ENCODE results near the gene CAV2. TPM values are rescaled to one million over a fixed set of nuclear protein-coding genes. Genes with fewer than 3 reads are reported as not detected.

CAV2 gene
- total and polyA plus RNA-seq, 2 of the 8 experiments (the other 6 are each of a cell fraction or from before 2014, with no cell fraction given), result 2.8 to 4.7 TPM

GRCh38 chr7:116490351-116490750 lies 9.2 kb upstream of the CAV2 start (continued):
- TF ChIP-seq CHD7 (IDR thresholded peaks at IDR 0.05; ENCODE audit: insufficient replicate concordance, low read length), result no peak
- no peak for TF ChIP-seq CTBP2 (IDR thresholded peaks at IDR 0.05; ENCODE audit: borderline replicate concordance, insufficient read depth, insufficient read length, low read length)
- no peak for TF ChIP-seq CHD1 (IDR thresholded peaks at IDR 0.05; ENCODE audit: low read depth, low read length)
